Placental epithelial cell (primary cell): ENCODE results near the gene TRIM68. TPM values are rescaled to one million over a fixed set of nuclear protein-coding genes. Genes with fewer than 3 reads are reported as not detected.

Source experiments
- total RNA-seq: library from RNA; depleted of rRNA; stranded (reverse); fragments of >200 nt; gene quantifications from 2 replicates; pipeline ENCODE4 v1.2.3, GENCODE V29; 2012

Gene TRIM68
- 13.1 and 16.5 TPM in 2 replicates for total RNA-seq

GRCh38 chr11:4607781-4608666 is at the start of gene TRIM68:
TSS of gene TRIM68 (minus strand) at chr11:4608231. CDS start at chr11:4605504, 2,727 bp downstream.

DNA sequence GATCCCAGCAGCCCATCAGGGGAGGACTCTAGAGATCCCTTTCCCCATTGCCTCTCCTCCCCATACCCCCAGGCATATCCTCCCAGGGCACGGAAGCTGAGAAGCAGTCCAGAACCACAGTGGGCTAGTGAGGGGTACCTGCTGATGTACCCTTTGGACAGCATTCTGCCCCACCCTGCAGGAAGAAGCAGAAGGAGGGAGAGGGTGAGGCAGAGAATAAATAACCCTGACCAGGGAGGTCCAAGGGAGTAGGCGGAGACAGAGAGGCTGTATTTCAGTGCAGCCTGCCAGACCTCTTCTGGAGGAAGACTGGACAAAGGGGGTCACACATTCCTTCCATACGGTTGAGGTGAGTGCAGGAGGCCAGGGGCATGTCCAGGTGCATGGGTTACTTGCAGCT is 35.7 kb upstream of the TRIM68 start, which contains the start of gene OR51E1:
Gene OR51E1, plus strand, starts transcription at position 301 of the 400 bp plus-strand sequence. CDS start 8,545 bp downstream, outside the sequence.

DNA sequence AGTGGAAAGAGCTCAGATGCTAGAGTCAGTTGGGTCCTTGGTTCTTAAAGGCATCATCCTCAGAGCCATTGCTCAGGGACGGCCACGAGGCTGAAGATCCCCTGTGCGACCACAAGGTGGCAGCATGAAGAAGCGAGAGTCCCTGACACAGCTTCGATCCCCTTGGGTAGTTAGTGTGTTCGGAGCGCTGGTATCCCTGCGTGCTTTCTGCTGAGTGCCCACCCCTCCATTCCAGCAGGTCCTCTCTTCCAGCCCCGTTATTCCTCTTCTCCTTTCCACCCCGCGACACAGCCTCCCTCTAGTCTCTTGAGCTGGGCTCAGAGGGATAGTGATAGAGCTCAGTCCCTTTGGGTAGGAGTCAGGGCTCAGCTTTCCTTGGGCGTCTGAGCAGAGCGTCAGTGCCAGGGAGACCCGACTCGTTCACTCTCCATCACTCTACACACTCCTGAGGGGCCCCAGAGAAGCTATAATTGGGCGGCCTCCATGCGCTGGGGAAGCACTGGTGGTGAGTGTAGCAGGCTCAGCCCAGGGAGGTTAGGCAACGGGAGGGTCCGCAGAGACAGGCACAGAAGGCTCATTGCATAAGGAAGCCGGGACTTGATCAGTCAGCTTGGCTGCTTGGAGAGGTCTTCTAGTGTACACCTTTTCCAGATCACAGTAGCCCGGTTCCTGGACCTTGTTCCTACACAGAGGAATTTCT is 29.1 kb upstream of the TRIM68 start, which contains the start of gene OR51D1:
Gene OR51D1, plus strand, starts transcription at position 516 of the 700 bp plus-strand sequence. CDS start 2,314 bp downstream, outside the sequence.

GRCh38 chr11:4593739-4594138 is 14.3 kb downstream of the TRIM68 start, which contains the start of gene OR52I1:
TSS of gene OR52I1 (plus strand) at chr11:4594039. CDS start at chr11:4594039, 0 bp downstream.

DNA sequence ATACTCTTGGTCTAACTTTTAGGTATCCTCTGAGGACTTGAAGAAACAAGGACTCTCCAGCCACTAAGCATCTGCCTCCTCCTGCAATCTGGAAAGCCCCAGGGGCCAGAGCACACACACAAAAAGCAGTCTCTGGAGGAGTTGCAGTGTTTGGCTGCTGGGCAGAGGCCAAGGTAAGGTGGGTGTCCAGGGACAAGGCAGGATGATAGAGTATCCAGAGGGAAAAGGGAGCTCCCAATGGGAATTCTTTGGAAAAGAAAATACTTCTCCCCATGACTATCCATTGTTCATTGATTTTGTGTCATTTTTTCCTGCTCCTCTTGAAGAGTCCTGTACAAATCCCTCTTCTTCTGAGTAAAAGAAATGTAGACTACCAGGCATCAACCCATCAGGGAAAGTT is 26.6 kb downstream of the TRIM68 start, which contains the start of gene OR52I2:
Gene OR52I2, plus strand, starts transcription at position 301 of the 400 bp plus-strand sequence.

Other genes starting within 250 kb of the TRIM68 start
- not detected in 2 replicates for gene OR52B4, start 239.8 kb downstream of the TRIM68 start, total RNA-seq
- gene TRIM21, start 214.5 kb downstream of the TRIM68 start, total RNA-seq, result 21.2 and 31.8 TPM in 2 replicates
- 0.11 TPM in 1 of 2 replicates, not detected in the other for gene OR52K2, start 158.9 kb downstream of the TRIM68 start, total RNA-seq
- under 0.01 and 0.33 TPM in 2 replicates for gene OR52K1, start 125.6 kb downstream of the TRIM68 start, total RNA-seq
- not detected in 2 replicates for gene OR52M1, start 63.0 kb downstream of the TRIM68 start, total RNA-seq
- gene OR52I2, start 26.5 kb downstream of the TRIM68 start, total RNA-seq, result not detected in 2 replicates
- gene OR52I1, start 14.2 kb downstream of the TRIM68 start, total RNA-seq, result not detected in 2 replicates
- gene OR51D1, start 29.2 kb upstream of the TRIM68 start, total RNA-seq, result not detected in 2 replicates
- not detected in 2 replicates for gene OR51E1, start 35.8 kb upstream of the TRIM68 start, total RNA-seq
- not detected in 2 replicates for gene OR51E2, start 89.6 kb upstream of the TRIM68 start, total RNA-seq
- not detected in 2 replicates for gene MMP26, start 96.6 kb upstream of the TRIM68 start, total RNA-seq
- not detected in 2 replicates for gene OR51F1, start 161.7 kb upstream of the TRIM68 start, total RNA-seq
- gene OR52R1, start 196.1 kb upstream of the TRIM68 start, total RNA-seq, result not detected in 2 replicates
- gene OR51F2, start 213.1 kb upstream of the TRIM68 start, total RNA-seq, result not detected in 2 replicates
- gene OR51S1, start 241.0 kb upstream of the TRIM68 start, total RNA-seq, result not detected in 2 replicates